Prostate gland (tissue), 2 donors: ENCODE results near the gene MTOR. TPM values are rescaled to one million over a fixed set of nuclear protein-coding genes. Genes with fewer than 3 reads are reported as not detected.

Experiments
- DNase-seq: peaks from one replicate; pipeline ENCODE4 v3.0.0-alpha.2; 2019; ENCODE audit warnings: low spot score
- H3K27ac ChIP-seq, 2 donors: fragments of 200-600 bp; sonication (generic); 2 replicates each; pipeline ENCODE4 v1.5.1; 2017 to 2019
- H3K27me3 ChIP-seq: fragments of 200-600 bp; sonication (generic); replicated peaks from 2 replicates; pipeline ENCODE4 v1.5.1; 2019; ENCODE audit not compliant: insufficient read depth
- H3K36me3 ChIP-seq, 2 donors: fragments of 200-600 bp; sonication (generic); 1 replicate in 1 of 2; 2 replicates in 1 of 2; pipeline versions ENCODE4 v1.5.1 to v1.8.1; 2017 to 2019
- H3K4me1 ChIP-seq: fragments of 200-600 bp; sonication (generic); replicated peaks from 2 replicates; pipeline ENCODE4 v1.5.1; 2019
- H3K4me3 ChIP-seq, 2 donors: fragments of 200-600 bp; sonication (generic); 2 replicates each; pipeline ENCODE4 v1.5.1; 2017 to 2019
- H3K9me3 ChIP-seq: fragments of 200-600 bp; sonication (generic); 2 replicates; pipeline ENCODE4 v1.5.1; 2017
- CTCF ChIP-seq, 4 experiments: fragments of 200-600 bp in 2 of 4; fragments of 450-650 bp in 2 of 4; sonication (generic) in 2 of 4; IDR thresholded peaks; 1 replicate in 3 of 4; 2 replicates in 1 of 4; pipeline ENCODE4 v1.5.1; 2016 to 2019; ENCODE audit warnings: antibody characterized with exemption in 4 of 4, mild to moderate bottlenecking in 2 of 4, moderate library complexity in 2 of 4
- POLR2A ChIP-seq: fragments of 450-650 bp; IDR thresholded peaks from one replicate; pipeline ENCODE4 v1.6.1; 2016; ENCODE audit warnings: antibody characterized with exemption, mild to moderate bottlenecking
- POLR2AphosphoS5 ChIP-seq: sonication (generic); formaldehyde crosslinking; IDR thresholded peaks from one replicate; pipeline ENCODE4 v1.6.1; 2017; ENCODE audit warnings: antibody characterized with exemption
- WGBS: methylation state at CpG from one replicate; pipeline ENCODE4 v1.1.5; 2018; 5-methylcytosine and 5-hydroxymethylcytosine counted together
- intact Hi-C: fragments of 100-400 bp; cut with DNase I; formaldehyde crosslinking; loops from one replicate; pipeline ENCODE4 v1.14.2; 2022
- total RNA-seq, 2 donors: library from RNA; depleted of rRNA; stranded (reverse); fragments of >200 nt; gene quantifications; one replicate each; pipeline ENCODE4 v1.1.0, GENCODE V29; 2016

Gene MTOR
- total RNA-seq, 2 donors from 2014 or later: 34.7 to 56.1 TPM

GRCh38 chr1:11144570-11145256 lies 117.6 kb downstream of the MTOR start:
- no peak for TF ChIP-seq POLR2AphosphoS5
- TF ChIP-seq CTCF (IDR thresholded peaks at IDR 0.05): no peak
- no peak for TF ChIP-seq POLR2A
- 55% methylated on average over 12 of the region's 12 CpGs for WGBS
- no peak overlapping the region for H3K4me3 ChIP-seq
- no peaks in the 10 kb centered on the region for H3K27me3 ChIP-seq
- peak; percentile 19 for DNase-seq
- H3K36me3 ChIP-seq: no peaks in the 10 kb centered on the region
- intact Hi-C loops: no loop called here
- no peaks in the 10 kb centered on the region for H3K4me1 ChIP-seq
- H3K27ac ChIP-seq: no peak overlapping the region
- H3K9me3 ChIP-seq: no peaks in the 10 kb centered on the region

GRCh38 chr1:11143907-11144306 lies 118.4 kb downstream of the MTOR start:
- Histone ChIP-seq H3K4me3 (no peak overlapping the region), H3K27me3 (no peaks in the 10 kb centered on the region), H3K27ac (peak overlapping the region in 1 of 2 donors; percentile 55), H3K36me3 (no peaks in the 10 kb centered on the region), H3K9me3 (no peaks in the 10 kb centered on the region), H3K4me1 (no peaks in the 10 kb centered on the region)
- 66% methylated on average over 2 of the region's 2 CpGs for WGBS
- intact Hi-C loops: no loop called here
- TF ChIP-seq POLR2A: no peak
- TF ChIP-seq CTCF (IDR thresholded peaks at IDR 0.05): no peak
- no peak for TF ChIP-seq POLR2AphosphoS5
- DNase-seq: no peak

- WGBS: 88% methylated on average over 5 of the region's 5 CpGs
- no peak for DNase-seq
- H3K36me3 ChIP-seq: peaks cover 0 to under 1% of the 10 kb centered on the region in 2 donors
Measured at GRCh38 chr1:11143401-11143800, 119.0 kb downstream of the MTOR start.

GRCh38 chr1:11142618-11143391 lies 119.5 kb downstream of the MTOR start:
- DNase-seq: no peak
- WGBS: 66% methylated on average over 4 of the region's 4 CpGs
- Histone ChIP-seq H3K9me3 (no peaks in the 10 kb centered on the region), H3K4me3 (no peak overlapping the region), H3K4me1 (no peaks in the 10 kb centered on the region), H3K27ac (peak overlapping the region; percentile 19 to 55), H3K27me3 (no peaks in the 10 kb centered on the region), H3K36me3 (peaks cover 0 to 6% of the 10 kb centered on the region in 2 donors)
- intact Hi-C loops: no loop called here
- TF ChIP-seq CTCF (IDR thresholded peaks at IDR 0.05) (no peak), POLR2AphosphoS5 (no peak), POLR2A (no peak)

More at GRCh38 chr1:11143401-11143800, 119.0 kb downstream of the MTOR start:
- no peak for TF ChIP-seq CTCF (IDR thresholded peaks at IDR 0.05)
- no peak for TF ChIP-seq POLR2AphosphoS5
- TF ChIP-seq POLR2A: no peak
- Histone ChIP-seq H3K4me3 (no peak overlapping the region), H3K4me1 (no peaks in the 10 kb centered on the region), H3K27ac (peak overlapping the region in 1 of 2 donors; percentile 55), H3K9me3 (no peaks in the 10 kb centered on the region), H3K27me3 (no peaks in the 10 kb centered on the region)
- intact Hi-C loops: no loop called here
